Activated CD8-positive, alpha-beta T cell treated with anti-CD3 and anti-CD28 coated beads for 36 hours (primary cell): ENCODE measurements around the gene SHROOM3. TPM values are rescaled to one million over a fixed set of nuclear protein-coding genes. Genes with fewer than 3 reads are reported as not detected.

Source experiments
- ATAC-seq: fragments of 200-7000 bp; cut with Tn5 transposase; one replicate; pipeline ENCODE4 v1.10.0; 2021; ENCODE audit warnings: mild to moderate bottlenecking, moderate library complexity
- CTCF ChIA-PET: fragments of 350-600 bp; sonication (Branson Sonifier 250); formaldehyde crosslinking; loops from one replicate; lab custom pipeline; 2021; ENCODE audit warnings: antibody characterized with exemption; lab: Charles Lee
- POLR2A ChIA-PET: fragments of 350-600 bp; sonication (Branson Sonifier 250); formaldehyde crosslinking; loops from one replicate; lab custom pipeline; 2021; ENCODE audit warnings: antibody characterized with exemption; lab: Charles Lee
- DNase-seq: peaks from one replicate; pipeline ENCODE4 v3.0.0-alpha.2; 2020
- H3K27ac Mint-ChIP-seq: one replicate; pipeline ENCODE4 v1.8.0; 2021; ENCODE audit warnings: mild to moderate bottlenecking, mixed read lengths
- H3K27me3 Mint-ChIP-seq: one replicate; pipeline ENCODE4 v1.8.0; 2021; ENCODE audit warnings: mixed read lengths
- H3K36me3 Mint-ChIP-seq: one replicate; pipeline ENCODE4 v1.8.0; 2021; ENCODE audit warnings: low read depth, mixed read lengths
- H3K4me1 Mint-ChIP-seq: one replicate; pipeline ENCODE4 v1.8.0; 2021; ENCODE audit warnings: low read depth, mixed read lengths
- H3K4me3 Mint-ChIP-seq: one replicate; pipeline ENCODE4 v1.8.0; 2021; ENCODE audit warnings: mild to moderate bottlenecking, moderate library complexity, mixed read lengths
- H3K9me3 Mint-ChIP-seq: one replicate; pipeline ENCODE4 v1.8.0; 2021; ENCODE audit warnings: mixed read lengths
- intact Hi-C: fragments of 100-400 bp; cut with micrococcal nuclease; formaldehyde crosslinking; loops from one replicate; pipeline ENCODE4 v1.10.0; 2022
- total RNA-seq, 2 experiments: library from RNA; stranded (reverse); gene quantifications; one replicate each; pipeline ENCODE4 v1.2.3, GENCODE V29; 2021
- TF ChIP-seq, protein P1 (sequence below): fragments of 200-600 bp; IDR thresholded peaks from one replicate; pipeline ENCODE4 v1.8.0; 2022; ENCODE audit warnings: antibody characterized with exemption, mild to moderate bottlenecking

Gene SHROOM3
- total RNA-seq, 2 experiments from 2014 or later: not detected

DNA sequence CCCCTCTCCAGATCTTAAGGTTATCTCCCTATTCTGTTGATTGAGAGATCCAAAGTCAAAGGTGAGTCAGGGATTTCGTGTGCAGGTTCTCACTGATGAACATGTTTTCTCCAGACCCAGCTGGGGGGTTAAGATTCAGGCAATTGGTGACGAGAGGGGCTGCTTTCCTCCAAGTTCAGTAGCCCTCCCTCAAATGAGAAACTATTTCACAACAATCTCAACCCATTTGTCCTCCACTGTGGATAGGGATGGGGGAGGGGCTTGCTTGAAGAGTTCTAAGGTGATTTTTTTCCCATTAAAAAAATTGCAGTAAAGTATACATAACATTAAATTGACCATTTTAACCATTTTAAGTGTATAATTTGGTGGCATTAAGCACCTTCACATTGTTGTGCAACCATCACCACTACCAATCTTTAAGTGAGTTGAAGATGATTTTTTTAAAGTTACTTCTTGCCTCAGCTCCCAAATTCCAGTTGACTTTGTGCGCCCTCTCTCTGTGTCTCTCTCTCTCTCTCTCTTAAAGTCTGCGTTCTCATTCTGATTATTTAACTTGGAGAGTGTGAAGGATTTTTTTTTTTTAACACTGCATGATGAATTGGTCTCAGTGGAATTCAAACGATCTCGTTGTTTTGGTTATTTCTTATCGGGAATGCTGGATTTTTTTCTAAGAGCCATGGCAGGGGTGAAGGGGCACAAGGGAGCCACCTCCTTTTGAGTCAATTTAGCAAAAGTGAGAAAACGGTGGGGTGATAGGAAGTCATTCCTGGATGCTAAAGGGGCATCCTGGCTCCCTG is 175.9 kb downstream of the SHROOM3 start:
- POLR2A ChIA-PET: no interaction called here

DNA sequence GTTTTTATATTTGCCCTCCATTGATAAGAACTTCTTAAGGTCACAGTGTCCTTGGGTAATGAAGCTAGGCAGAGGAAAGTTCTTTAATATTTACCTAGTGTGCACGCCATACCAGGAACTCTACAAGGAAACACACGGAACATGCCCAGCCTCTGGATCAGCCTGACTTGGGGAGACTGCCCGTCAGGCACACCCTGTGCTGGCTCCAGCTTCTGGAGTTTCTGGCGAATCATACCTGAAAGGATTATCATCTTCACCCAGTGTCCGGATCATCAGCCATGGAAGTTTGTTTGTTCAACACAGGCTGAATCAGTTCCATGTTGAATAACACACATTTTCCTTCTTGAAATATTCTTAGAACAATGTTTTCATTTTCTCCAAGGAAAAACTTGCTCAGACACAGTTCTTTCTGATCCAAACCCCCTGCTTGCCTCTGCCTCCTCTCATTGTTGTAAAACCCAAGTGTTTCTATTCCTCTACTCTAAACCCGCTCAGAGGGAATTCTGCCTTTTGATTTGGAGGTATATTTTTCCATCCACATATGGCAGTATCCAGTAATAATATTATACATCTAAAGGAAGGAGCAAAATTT is 176.7 kb downstream of the SHROOM3 start:
- CTCF ChIA-PET: no interaction called here
- DNase-seq (no peak), ATAC-seq (no peak)
- peaks cover 9% of the 10 kb centered on the region for H3K27me3 Mint-ChIP-seq
- TF ChIP-seq, protein P1, sequence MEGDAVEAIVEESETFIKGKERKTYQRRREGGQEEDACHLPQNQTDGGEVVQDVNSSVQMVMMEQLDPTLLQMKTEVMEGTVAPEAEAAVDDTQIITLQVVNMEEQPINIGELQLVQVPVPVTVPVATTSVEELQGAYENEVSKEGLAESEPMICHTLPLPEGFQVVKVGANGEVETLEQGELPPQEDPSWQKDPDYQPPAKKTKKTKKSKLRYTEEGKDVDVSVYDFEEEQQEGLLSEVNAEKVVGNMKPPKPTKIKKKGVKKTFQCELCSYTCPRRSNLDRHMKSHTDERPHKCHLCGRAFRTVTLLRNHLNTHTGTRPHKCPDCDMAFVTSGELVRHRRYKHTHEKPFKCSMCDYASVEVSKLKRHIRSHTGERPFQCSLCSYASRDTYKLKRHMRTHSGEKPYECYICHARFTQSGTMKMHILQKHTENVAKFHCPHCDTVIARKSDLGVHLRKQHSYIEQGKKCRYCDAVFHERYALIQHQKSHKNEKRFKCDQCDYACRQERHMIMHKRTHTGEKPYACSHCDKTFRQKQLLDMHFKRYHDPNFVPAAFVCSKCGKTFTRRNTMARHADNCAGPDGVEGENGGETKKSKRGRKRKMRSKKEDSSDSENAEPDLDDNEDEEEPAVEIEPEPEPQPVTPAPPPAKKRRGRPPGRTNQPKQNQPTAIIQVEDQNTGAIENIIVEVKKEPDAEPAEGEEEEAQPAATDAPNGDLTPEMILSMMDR: no peak
- intact Hi-C loops: no loop called here
- no peak overlapping the region for H3K27ac Mint-ChIP-seq
- H3K9me3 Mint-ChIP-seq: no peaks in the 10 kb centered on the region
- H3K4me3 Mint-ChIP-seq: no peak overlapping the region
- POLR2A ChIA-PET: no interaction called here
- no peaks in the 10 kb centered on the region for H3K4me1 Mint-ChIP-seq
- no peaks in the 10 kb centered on the region for H3K36me3 Mint-ChIP-seq

More for the DNA sequence above, 175.9 kb downstream of the SHROOM3 start:
- H3K9me3 Mint-ChIP-seq: no peaks in the 10 kb centered on the region
- no peaks in the 10 kb centered on the region for H3K36me3 Mint-ChIP-seq
- H3K27ac Mint-ChIP-seq: no peak overlapping the region
- no peak overlapping the region for H3K4me3 Mint-ChIP-seq
- CTCF ChIA-PET: no interaction called here
- H3K4me1 Mint-ChIP-seq: no peaks in the 10 kb centered on the region
- peaks cover 9% of the 10 kb centered on the region for H3K27me3 Mint-ChIP-seq
- intact Hi-C loops: no loop called here
- TF ChIP-seq, protein P1: no peak
- ATAC-seq (no peak), DNase-seq (no peak)

DNA sequence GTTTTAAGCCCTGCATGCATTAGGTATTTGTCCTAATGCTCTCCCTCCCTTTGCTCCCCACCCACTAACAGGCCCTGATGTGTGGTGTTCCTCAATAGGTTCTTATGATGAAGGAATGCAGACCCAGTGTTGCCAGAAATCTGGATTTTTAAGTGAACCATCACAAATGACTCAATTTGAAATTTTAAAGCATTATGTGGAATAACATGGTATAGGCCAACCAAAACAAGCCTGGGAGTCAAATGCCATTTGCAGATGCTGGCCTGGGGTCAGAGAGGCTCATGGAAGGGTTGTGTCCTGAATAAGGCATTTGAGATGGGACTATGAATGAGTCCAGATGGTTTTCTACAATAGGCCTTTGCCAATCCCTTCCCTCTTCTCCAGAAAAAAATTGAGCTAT is 179.6 kb downstream of the SHROOM3 start:
- POLR2A ChIA-PET: no interaction called here

DNA sequence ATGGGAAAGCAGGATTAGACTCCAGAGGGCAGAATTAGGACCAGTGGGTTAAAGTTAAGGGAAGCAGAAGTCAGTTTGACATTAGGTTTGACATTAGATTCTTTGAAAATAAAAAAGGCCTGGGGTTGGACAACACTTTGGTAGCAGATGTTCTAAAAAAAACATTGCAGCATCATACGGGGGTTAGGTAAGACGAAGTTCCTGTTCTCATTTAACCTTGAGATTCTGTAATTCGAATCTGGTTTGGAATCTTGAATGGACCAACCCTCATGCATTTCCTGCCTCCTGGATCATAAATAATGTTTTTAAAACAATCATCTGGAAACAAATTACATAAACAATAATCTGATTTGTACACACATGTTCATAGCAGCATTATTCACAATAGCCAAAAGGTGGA is 181.0 kb downstream of the SHROOM3 start:
- Mint-ChIP-seq H3K36me3 (no peaks in the 10 kb centered on the region), H3K4me3 (no peak overlapping the region), H3K4me1 (no peaks in the 10 kb centered on the region), H3K9me3 (no peaks in the 10 kb centered on the region), H3K27ac (no peak overlapping the region), H3K27me3 (peaks cover 14% of the 10 kb centered on the region)
- CTCF ChIA-PET: no interaction called here
- TF ChIP-seq, protein P1: no peak
- POLR2A ChIA-PET: no interaction called here
- ATAC-seq: no peak
- DNase-seq: no peak
- intact Hi-C loops: no loop called here

More for the DNA sequence above, 179.6 kb downstream of the SHROOM3 start:
- Mint-ChIP-seq H3K4me1 (no peaks in the 10 kb centered on the region), H3K9me3 (no peaks in the 10 kb centered on the region), H3K27me3 (peaks cover 11% of the 10 kb centered on the region), H3K36me3 (no peaks in the 10 kb centered on the region), H3K27ac (no peak overlapping the region), H3K4me3 (no peak overlapping the region)
- TF ChIP-seq, protein P1: no peak
- DNase-seq (no peak), ATAC-seq (no peak)
- intact Hi-C loops: no loop called here
- CTCF ChIA-PET: no interaction called here

DNA sequence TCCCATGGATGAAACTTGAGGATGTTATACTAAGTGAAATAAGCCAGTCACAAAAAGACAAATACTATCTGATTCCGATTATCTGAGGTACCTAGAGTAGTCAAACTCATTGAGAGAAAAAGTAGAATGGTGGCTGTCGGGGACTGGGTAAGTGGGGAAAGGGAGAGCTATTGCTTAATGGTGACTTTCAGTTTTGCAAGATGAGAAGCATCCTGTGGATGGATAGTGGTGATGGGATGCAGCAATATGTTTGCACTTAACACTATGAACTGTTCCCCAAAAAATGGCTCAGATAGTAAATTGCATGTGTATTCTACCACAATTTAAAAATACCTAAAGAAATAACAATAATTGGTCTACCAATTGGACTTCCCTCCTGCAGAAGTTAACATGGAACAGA is 181.5 kb downstream of the SHROOM3 start:
- no peak overlapping the region for H3K27ac Mint-ChIP-seq
- intact Hi-C loops: no loop called here
- H3K4me1 Mint-ChIP-seq: no peaks in the 10 kb centered on the region
- DNase-seq (no peak), ATAC-seq (no peak)
- TF ChIP-seq, protein P1: no peak
- no peaks in the 10 kb centered on the region for H3K9me3 Mint-ChIP-seq
- H3K4me3 Mint-ChIP-seq: no peak overlapping the region
- H3K27me3 Mint-ChIP-seq: peaks cover 13% of the 10 kb centered on the region
- H3K36me3 Mint-ChIP-seq: no peaks in the 10 kb centered on the region
- POLR2A ChIA-PET: no interaction called here
- CTCF ChIA-PET: no interaction called here
